ENCODE data around the gene SLC6A17.

The SLC6A17 gene

DNA sequence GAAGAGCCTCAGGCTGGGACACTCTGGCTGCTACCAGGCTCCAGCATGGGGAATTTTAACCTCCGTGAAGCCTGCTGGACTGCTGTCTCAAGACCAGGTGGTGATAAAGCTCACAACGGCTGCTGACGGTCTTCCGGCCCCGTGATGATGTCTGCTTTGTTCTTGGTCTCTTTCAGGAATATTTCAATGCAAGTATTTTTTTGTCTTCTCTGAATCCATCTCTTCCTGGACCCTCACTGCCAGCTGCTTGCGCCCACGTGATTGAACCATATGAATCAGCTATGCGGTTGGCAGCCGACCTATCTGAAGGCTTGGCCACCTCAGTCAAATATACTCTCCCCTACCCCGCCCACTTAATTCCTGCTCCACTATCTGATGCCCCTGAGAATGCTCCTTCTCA, 14.6 kb upstream of the SLC6A17 start:
- DNase-seq, result no peak

DNA sequence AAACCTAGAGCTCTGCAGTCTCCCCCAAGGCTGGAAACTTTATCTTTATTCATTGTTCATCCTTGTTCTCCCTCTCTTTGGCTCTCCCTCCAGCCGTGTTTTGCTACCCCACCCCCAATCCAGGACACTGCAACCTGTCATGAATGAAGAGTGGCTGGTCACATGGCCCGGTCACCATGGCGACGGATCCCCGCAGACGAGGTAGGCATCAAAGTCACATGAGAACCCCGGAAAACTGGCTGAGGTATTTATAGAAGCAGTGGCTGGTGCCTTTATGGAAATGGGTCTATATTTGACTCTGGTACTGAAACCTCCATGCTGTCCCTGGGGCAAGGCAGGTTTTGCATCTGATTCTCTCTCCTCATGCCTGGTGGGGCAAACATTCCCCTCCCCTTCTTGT, 13.4 kb upstream of the SLC6A17 start:
- DNase-seq, result peak; percentile 32

DNA sequence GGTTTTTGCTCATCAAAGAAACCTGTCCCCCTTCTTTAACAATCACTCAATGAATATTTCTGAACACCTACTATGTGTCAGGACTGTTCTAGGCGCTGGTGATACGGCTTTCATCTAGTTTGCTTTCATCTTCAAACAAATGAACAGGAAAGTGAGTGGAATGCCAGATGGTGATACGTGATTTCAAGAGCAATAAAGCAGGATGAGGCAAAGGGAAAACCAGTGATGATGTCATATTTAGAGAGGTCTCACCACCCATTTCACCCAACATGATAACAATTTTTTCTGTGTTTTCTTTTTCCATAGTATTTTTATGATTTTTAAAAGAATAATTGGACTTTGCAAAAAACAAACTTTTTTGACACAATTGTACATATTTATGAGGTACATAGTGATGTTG, 11.3 kb upstream of the SLC6A17 start:
- no peak for DNase-seq

DNA sequence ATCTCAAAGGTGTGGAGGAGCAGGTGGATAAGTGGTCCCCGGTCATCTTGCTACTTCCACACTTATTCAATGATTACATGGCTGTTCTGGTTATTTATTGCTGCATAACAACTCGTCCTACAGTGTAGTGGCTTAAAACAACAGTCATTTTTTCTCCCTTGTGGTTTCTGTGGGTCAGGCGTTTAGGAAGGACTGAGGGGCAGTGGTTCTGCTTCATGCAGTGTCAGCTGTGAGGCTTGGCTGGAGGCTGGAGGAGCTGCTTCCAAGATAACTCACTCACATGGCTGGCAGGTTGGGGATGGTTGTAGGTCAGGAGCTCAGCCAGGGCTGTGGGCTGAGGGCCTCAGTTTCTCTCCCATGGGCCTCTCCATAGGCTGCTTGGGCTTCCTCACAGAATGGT, 5.9 kb upstream of the SLC6A17 start:
- DNase-seq, result peak; percentile 18

DNA sequence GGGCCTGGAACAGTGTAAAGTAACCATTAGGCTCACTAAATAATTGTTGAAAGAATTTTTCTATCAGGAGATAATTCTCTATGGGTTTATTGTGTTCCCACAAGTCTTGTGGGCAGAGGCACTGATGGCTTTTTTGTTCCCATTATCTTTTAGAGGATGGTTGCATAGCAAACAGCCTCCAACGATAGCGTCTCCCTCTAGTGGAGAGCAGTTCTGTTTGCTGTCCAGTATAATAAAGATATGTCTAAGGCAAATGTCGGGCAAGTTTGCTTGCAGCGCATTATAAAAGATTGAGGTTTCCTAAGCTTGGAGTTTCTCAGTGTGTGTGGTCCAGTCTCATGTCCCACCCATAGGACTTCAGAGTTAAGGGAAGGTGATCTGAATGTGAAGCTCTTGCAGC, 1.3 kb upstream of the SLC6A17 start:
- no peak for DNase-seq

DNA sequence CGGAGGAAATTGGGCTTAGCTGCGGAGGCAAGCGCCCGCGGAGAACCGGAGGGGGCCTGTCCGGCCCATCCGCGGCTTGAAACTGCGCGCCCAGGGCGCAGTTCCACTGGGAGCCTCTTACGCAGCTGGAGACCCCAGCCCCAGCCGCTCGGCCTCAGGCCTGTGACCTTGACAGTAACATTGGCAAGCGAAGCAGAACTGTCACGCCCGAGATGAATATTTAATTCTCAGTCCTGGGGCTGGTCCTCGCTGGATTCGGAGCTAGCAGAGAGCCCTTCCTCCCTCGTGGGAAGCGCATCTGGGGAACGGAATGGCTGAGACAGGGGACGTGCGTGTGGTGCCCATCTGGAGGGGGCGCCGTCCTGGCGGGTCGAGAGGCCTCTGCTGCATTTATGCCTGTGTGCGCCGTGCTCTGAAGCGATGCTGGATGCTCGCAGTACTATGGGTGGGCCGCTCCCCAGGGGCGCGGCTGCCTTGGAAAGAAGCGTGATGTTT, 928 bp downstream of the SLC6A17 start:
- no peak for DNase-seq

DNA sequence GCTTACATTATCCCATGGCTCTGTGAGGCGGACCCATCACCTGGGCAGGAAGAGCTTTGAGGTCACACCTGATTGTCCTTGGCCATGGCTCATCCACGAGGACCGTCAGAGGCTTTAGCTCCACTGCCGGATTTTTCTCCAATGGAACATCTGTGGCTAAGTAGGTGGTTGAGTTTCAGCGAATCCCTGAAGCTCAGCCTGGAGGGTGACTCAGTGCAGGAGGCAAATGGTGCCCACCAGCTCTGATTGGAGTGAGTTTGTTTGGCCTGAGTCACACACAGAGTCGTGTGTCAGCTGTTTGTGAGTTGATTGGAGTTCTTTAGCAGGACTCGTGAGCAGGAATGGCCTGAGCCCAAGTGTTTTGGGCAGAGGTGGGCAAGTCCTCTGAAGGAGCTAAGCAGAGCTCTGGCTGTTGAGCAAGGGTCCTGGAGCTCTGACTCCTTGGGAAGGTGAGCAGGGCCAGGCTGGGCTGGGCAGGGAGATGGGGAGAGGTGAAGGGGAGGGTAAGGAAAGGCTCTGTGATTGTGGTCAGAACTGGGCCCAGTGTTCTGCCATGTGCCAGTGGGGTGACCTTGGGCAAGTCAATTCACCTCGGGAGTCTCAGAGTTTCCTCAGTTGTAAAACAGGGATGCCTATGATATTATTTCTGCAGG, 2.0 kb downstream of the SLC6A17 start:
- DNase-seq, result no peak

DNA sequence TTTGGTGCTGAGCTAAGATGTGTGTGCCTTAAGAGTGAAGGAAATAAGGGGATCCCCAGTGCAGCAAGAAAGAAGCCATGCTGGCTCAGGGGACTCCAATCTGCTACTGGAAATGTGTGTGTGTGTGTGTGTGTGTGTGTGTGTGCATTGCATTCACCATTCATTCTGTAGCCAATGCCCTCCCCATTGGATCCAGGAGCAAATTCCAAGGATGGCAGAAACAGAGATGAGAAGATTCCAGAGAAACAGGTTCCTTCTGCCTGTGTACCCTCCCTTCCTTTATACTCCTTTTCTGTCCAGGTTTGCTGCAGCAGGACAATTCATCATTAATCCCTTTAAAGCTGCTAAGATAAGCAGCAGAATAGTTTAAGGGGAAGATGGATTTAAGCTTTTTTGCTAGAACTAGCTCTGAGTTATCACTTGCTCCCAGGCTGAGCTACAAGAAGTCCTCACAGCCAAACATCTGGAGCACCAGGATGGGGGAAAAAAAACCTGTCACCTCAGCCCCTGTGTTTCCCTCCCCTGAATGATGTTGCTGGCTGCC, 3.2 kb downstream of the SLC6A17 start:
- no peak for DNase-seq

DNA sequence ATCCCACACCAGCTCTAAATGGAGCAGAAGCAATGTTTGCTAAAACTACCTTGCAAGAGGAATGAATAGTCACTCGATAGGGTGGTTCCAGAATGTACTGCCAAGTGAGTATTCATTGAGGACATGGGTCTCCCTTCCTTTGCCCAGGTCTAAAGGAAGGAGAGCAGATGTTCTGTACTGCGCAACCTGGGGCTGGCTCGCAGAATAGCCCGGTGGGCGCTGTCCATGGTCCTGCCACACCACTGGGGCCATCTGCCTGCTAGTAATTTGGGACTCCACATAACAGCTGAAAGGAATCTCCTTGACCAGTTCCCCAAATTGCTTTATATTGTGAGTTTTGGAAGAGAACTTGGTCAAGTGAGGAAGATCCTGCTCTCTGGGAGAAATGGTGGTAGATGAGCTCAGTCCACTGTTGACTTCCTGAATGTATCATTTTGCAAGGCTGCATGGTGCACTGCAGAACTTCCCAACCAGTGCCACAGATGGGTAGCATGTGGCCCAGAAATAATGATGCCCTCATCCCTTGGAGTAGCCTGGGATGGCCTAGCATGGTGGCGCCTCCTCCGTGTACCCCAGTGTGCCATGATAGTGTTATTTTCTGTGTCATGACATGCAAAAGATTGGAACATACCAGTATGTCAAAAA, 5.7 kb downstream of the SLC6A17 start:
- peak; percentile 49 for DNase-seq

DNA sequence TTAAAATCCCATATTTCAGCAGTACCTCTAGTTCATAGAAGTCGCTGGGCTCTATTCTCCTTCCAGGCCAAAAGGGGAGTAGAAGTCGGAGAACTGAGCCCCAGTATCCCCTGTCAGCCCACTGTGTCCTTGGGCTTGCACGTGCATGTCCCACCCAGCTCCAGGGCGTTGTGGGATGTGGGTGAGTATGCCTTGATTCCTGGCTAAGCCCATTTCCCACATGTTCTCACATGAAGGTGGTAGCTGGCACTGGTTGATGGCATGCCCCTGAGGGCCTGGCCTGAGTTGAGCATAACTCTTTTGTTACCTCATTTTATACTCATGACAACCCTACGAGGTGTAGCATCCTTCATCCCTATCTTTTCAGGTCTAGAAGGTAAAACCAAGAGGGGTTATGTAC, 8.0 kb downstream of the SLC6A17 start:
- DNase-seq, result no peak

DNA sequence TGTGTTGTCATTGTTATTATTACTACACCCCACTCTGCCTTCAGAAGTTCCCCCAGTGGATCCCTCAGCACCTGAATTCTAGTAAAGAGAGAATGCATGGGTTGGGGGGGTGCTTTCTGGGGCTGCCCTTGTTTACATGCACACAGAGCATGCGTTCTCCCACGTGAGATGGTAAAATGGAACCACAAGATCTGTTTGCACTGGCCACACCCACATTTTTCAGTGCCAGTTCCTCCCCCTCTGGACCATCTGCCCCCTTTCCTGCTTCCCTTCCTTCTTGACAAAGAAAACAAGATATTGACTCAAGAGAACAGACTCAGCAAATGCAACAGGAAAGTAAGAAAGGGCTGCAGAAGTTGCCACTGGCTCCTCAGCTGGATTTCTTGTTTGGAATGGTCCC, 8.9 kb downstream of the SLC6A17 start:
- no peak for DNase-seq

DNA sequence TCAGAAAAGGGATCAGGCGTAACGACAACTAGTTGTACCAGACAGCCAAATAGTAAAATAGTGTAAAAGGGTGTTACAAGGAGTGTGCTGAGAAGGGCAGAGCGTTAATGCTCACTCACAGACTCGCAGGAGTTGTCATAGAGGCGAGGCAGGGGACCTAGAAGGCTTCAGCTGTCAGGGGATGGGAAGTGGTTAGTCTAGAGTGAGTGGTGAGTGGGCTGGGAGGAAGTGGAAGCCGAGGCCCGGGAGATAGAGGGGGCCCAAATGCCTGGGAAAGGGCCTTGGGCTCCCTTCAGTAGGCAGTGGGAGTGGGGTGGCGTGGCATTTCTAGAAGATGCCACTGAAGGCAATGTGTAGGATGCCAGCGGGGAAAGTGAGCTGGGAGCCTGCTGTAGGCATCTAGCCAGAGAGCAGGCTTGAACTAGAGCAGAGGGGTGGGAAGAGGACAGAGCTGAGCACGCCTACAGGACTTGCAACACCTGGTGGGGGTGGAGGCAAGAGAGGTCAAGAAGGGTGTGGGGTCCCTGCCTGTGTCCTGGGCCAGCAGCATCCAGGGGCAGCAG, 10.3 kb downstream of the SLC6A17 start:
- no peak for DNase-seq

DNA sequence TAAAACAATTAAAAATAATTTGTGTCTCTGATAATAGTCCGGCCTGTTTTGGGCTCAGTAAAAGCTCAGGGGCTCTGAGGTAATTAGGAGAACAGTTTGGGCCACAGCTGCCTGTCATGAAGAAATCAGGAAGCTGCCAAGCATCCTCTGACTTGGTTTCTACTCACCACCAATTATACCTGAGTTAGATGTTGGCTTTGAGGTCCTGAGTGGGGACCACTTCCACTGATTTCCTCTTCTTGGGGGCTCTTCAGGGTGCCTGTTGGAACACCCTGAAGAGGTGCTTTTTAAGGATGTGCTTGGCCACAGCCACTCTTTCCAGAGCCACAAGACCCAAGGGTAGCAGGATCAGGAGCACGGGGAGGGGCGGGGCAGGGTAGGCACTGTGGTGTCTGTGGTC, 10.9 kb downstream of the SLC6A17 start:
- no peak for DNase-seq

DNA sequence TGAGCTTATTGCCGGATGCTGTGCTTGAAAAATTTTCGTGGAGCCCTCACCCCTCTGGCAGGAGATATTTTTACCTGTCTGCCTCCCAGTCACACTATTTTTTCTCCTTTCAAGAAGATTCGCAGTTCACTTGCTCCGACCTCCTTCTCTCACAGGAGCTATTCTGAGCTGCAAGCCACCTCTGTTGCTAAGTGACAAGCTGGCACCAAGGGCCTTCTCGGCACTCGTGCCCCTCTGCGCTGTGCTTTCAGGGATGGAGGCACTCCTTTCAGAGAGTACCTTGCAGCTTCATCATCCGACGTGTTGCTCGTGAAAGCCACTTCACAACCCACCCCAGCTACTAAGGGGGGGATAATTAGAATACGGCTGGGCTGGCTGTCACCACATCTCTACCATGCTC, 11.6 kb downstream of the SLC6A17 start:
- DNase-seq, result no peak

DNA sequence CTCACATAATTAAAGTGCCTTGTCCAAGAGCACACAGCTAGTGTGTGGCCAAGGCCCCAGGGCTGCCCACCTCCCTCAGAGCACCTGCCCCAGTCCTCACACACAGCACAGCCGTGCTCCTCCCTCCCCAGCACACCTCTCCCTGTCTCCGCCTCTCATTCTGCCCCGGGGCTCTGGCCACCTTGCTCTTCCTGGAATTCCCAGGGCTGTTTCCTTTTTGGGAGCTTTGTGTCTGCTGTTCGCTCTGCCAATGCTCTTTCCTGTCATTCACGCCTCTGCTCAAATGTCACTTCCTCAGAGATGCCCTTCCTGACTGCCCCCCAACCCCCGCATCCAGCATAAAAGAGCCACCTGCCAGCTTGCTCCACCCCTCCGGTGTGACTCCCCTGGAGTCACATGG, 13.3 kb downstream of the SLC6A17 start:
- no peak for DNase-seq

DNA sequence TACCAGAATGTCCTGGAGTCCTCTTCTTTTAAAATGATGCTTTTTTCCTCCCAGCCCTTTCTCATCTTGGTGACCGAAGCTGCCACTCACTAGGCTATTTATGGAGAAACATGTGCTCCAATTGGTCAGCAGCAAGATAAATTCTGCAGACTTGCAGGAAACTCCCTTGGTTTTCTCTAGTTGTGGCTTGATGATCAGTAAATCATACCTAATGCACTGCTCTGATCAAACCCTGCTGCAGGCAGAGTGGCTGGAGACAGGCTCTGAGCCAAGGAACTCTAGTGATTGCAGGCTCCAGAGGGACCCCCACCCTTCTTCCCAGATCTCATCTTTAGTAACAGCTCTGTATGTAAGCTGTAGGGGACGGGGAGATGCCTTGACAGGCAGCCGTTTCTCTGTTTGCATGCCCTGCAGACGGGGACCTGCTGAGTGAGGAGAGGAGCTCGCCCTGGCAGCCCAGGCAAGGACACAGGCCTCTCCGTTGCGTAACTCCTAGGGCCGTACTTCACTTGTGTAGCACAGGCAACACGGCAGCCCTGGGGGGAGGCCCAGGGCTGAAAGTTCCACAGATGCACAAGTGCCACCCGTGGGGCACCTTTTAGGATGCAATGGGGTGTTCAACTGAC, 14.5 kb downstream of the SLC6A17 start:
- DNase-seq, result no peak

DNA sequence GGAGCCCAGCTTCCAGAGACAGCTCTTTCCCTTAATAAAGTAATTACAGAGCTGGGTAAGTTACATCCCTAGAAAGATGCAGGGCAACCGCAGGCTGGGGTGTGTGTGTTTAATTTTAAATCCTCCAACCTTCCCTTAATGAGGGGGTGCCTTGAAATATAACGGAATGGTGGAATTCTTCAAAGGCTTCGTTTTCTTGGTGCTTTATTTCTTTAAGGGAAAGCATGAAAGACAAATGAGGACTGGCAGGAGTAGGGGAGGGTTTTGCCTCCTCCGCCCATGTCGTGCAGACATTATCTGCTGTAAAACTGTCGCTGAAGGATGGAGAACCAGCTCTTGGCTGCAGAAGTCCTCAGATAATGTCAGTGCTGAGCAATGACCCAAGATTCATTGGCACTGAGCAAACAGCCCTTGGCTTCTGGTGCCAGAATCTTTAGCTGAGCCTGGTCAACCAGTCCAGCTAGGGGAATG, 15.5 kb downstream of the SLC6A17 start:
- DNase-seq, result no peak

DNA sequence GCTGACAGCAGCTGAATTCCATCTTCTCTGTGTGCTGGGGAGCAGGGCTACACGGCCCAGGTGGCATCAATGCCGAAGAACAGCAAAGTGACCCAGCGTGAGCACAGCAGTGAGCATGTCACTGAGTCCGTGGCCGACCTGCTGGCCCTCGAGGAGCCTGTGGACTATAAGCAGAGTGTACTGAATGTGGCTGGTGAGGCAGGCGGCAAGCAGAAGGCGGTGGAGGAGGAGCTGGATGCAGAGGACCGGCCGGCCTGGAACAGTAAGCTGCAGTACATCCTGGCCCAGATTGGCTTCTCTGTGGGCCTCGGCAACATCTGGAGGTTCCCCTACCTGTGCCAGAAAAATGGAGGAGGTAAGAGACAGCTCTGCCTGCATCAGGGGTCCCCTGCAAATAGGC, 16.6 kb downstream of the SLC6A17 start:
- DNase-seq, result no peak

DNA sequence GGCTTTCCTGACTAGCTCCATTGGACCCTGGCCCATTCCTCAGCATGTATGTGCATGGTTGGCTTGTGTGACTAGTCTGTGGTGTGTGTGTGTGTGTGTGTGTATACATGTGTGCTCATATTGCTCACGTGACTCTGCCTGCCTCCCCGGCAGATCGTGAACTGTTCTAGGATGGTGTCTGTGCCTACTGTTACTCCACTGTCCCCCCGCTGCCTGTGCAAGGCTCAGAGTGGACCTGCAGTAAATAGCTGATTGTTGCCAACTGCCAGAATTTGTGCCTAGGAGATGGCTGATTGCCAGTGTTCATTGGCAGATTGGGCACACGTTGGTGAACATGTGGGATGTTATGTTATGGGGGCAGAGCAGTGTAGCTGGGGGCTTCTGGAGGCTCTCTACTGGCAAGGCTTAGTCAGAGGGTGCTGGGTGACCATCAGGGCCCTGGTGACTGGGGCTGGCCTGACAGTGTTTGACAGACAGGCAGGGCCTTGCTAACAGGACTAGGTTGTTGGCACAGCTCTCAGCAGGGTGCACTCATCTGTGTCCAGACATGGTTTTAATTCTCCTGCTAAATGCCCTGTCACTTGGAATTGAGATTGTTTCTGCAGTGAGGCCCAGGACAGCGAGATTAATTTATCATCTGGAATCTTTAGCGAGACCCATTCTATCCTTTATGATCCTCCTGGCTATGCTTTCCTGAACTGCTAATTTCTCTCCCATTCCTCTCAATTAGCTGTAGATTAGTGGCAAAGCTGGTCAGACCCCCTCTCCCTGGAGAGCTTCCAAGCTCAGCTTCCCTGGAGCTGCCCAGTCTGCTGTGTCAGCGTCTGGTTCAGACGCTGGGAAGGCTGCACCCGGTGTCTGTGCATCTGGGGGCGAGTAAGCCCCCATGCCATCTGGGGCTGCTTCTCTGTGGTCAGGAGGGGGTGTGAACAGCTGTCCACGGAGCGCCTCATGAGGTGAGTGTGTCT, 20.8 kb downstream of the SLC6A17 start:
- no peak for DNase-seq

DNA sequence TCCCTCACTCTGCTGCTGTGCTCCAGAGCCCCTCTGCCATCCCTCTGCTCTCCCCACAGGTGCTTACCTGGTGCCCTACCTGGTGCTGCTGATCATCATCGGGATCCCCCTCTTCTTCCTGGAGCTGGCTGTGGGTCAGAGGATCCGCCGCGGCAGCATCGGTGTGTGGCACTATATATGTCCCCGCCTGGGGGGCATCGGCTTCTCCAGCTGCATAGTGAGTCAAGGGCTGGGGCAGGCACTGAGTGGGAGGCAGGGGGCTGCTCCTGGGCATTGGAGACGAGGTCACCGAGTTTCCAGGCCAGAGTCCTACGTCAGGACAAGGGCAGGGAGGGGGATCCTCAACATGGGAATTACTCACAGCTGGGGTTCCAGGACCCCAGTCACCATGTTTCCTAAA, 21.7 kb downstream of the SLC6A17 start:
- DNase-seq, result no peak

DNA sequence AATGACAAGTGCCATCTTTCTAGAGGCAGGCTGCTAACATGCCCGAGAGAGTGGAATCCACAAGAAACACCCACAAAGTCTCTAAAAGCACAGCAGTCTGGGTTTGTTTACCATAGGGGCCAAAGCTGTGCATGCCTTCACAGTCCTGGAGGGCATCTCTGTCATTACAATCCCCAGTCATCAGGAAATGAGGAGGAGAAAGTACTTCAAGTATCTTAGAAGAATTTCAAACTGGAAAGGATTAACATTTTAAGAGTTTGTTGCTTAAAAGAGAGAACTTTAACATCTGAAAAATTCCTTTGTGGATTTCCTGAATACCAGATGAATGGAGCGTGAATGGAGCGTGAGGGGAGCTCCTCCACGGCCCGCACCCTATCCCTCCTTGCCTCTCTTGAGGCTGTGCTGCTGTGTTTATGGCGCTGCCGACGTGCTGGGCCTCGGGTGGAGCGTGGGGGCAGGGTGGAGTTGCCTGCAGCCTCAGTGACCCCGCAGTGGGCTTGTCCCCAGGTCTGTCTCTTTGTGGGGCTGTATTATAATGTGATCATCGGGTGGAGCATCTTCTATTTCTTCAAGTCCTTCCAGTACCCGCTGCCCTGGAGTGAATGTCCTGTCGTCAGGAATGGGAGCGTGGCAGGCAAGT, 23.3 kb downstream of the SLC6A17 start:
- no peak for DNase-seq

DNA sequence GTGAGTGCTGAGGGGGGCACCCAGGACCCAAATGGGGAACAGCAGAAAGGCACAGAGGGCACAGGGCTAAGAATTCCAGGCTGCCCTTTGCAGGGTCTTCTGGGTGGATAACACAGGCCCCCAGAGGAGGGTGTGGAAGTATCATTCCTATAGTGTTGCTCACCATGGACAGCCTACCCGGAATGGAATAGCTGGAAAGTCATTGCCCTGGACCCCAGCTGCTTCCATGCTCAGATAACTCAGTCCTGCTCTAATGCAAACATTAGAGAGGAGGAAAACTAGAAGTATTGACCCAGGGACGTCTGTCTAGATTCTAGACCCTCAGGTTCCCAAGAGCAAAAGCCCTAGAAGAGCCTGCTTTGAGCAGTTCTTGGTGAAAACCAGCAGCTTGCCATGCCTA, 24.7 kb downstream of the SLC6A17 start:
- DNase-seq, result no peak
